Activated CD4-positive, CD25-positive, alpha-beta regulatory T cell treated with anti-CD3 and anti-CD28 coated beads, Interleukin-2, amount 50 U/mL, for 24 hours (primary cell): ENCODE measurements around the gene MAD2L1BP.
"Not testable (repeated sequence)": the region's sequence is repeated elsewhere in the genome, so short reads cannot be mapped to it uniquely, and the experiment has no call there.

ENCODE experiments used
- ATAC-seq, 2 donors: fragments of 150-1000 bp; cut with Tn5 transposase; one replicate each; pipeline ENCODE4 v1.10.0; 2021; ENCODE audit warnings: mild to moderate bottlenecking in 1 of 2, moderate library complexity in 1 of 2

MAD2L1BP gene, protein sequence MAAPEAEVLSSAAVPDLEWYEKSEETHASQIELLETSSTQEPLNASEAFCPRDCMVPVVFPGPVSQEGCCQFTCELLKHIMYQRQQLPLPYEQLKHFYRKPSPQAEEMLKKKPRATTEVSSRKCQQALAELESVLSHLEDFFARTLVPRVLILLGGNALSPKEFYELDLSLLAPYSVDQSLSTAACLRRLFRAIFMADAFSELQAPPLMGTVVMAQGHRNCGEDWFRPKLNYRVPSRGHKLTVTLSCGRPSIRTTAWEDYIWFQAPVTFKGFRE

DNA sequence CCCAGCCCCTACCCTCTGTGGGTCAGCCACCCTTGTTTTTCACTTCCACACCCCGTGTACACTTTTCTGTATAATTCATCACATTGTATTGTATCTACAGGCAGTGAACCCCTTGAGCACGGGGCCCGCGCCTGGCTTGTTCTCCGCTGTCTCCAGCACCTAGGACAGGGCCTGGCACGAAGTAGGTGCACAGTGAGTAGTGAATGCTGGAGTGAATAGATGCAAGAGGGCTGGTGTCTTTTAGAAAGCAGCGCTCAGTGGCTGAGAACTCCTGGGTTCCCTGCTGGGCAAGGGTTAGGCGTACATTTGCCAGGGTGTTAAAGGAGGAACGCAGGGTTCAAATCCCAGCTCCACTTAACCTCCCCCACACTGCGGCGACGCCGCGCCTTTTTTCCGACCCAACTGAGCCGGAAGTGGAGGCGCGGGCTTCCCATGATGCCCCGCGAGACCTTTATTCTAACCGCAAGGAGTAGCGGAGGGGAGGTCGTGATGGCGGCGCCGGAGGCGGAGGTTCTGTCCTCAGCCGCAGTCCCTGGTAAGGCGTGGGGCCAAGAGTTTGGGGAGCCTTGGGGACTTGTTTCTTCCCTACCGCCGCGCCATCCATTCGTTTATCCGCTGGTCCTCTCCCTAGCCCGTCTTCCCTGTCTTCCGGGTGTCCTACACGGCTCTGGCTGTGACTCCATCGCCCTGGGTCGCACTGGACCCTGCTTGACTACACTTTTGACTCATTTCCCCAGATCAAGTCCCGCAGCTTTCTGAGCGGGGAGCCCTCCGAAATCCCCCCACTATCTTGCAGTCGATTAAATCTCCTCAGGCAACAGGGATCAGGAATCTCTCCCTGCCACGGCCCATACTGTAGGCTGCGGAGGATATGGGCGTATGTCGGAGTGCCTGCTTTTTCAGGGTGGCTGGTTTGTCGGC, at the start of gene MAD2L1BP:
TSS of gene MAD2L1BP (plus strand) at position 454 of the 921 bp plus-strand sequence. CDS start at position 490, 36 bp downstream.
- peak; percentile 89 to 90 for ATAC-seq

DNA sequence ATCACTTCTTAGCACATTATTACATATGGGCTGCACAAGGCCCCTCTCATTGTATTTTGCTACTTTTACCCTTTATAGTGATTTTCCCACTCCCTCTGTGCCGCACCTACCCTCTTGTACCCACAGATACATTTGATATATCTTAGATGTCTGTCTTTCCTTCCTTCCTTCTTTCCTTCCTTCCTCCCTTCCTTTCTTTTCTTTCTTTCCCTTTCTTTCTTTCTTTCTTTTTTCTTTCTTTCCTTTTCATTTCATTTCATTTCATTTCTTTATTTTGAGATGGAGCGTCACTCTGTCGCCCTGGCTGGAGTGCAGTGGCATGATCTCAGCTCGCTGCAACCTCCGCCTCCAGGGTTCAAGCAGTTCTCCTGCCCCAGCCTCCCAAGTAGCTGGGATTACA, 47.4 kb upstream of the MAD2L1BP start:
- ATAC-seq = no peak

DNA sequence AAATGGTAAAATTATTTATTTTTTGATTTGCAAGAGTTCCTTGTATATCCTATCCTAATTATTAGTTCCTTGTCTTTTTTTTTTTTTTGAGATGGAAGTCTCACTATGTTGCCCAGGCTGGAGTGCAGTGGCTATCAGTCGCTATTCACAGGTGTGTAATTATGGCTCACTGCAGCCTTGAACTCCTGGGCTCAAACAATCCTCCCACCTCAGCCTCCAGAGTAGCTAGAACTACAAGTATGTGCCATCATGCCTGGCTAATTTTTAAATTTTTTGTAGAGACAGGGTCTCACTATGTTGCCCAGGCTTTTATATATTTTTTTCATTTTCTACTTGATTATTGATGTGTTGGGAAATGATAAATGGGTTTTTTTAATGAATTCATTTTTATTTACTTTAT, 46.1 kb upstream of the MAD2L1BP start:
- not testable (repeated sequence) for ATAC-seq

DNA sequence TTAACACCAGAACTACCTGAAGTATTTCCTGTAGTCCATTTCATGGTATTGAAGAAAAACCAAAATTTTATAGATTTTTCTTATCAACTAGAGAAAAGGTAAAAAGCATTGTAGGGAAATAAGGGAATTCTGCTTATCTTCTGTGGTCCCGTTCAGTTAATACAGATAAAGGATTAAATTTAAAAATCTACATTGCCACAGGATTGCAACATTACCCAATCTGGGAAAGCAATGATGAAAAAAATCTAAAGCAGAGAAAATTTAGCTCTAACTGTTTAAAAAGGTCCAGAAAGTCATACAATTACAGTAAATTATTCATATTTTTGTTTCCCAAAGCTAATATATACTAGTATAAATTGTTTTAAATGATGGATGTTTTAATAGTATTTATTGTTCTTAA, 41.7 kb upstream of the MAD2L1BP start:
- no peak for ATAC-seq

DNA sequence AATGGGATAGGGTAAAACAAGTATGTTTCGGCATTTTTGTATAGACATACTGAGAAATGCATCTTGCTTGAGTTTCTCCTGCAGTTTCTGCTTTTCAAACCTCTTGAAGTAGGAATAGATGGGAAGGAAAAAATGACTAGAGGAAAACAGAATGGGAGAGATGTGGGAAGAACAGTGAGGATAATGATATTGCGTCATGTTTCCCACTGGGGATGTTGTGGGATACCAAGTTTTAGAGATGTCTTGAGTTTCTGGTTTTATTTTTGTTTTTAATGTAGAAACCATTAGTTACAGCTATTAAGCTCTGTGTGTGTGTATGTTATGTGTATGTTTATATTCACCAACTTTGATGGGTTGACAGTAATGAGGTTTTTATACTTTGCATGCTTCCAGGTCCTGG, 35.0 kb upstream of the MAD2L1BP start:
- ATAC-seq = no peak

DNA sequence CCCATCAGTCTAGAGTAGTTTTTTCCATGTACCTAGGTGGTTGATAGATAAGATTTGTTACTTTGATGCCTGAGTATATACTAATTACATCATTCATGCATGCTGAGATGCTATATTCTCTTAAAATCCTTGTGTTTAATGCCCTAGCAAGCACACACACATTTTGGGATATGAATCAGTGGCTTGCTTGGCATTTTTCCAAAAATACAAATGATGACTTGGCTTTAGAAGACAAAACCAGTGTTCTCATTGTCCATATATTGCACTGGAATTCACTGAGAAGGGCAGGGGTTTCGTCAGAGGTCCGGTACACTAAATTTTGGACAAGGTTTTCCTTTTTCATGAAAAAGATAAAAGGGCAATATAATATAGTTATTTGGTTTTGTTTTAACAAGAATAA, 31.5 kb upstream of the MAD2L1BP start:
- ATAC-seq = no peak

DNA sequence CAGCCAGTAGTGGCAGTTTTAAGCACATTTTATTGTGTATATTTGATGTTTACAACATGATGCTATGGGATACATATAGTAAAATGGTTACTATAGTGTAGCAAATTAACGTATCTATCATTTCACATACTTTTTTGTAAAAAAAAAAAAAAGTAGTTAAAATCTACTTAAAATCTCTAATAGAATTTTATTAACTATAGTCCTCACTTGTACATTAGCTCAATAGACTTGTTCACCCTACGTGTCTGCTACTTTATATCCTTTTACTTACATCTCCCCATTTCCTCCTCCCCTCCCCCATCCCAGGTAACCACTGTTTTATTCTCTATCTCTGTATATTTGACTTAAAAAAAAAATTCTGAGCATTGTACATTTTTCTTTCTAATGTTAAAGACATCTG, 29.6 kb upstream of the MAD2L1BP start:
- ATAC-seq = no peak

DNA sequence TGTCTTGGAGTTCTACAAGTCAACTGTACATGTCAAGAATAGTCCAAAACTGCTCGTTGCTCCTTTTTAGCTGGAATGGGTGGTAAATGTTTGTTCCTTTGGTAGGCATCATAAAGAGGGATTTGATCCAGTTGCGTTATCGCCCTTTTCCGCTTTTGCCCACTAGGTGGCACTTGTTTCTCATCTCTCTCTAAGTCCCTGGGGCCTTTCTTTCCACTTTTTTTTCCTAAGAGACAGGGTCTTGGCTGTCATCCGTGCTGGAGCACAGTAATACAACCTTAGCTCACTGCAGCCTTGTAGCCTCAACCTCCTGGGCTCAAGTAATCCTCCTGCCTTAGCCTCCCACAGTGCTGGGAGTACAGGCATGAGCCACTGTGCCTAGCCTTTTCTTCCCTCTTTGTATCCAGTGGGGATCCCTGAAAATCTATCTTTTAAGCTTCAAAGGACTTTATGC, 27.3 kb upstream of the MAD2L1BP start:
- ATAC-seq = no peak

DNA sequence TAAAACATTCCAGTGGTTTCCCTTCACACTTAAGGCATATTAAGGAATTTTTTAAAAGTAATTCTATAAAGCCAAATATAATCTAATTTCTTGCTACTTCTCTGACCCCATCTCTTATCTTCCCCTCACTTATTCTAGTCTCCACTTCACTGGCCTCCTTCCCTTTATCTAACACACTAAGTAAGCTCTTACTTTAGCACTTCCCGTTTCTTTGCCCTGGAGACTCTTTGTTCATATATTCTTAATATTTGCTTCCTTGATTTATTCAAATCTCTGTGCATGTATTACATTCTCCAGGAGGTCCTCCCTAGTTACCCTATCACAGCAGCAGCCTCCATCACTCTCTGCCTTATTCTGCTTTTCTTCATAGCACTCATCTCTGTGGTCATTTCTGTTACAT, 26.8 kb upstream of the MAD2L1BP start:
- no peak for ATAC-seq

DNA sequence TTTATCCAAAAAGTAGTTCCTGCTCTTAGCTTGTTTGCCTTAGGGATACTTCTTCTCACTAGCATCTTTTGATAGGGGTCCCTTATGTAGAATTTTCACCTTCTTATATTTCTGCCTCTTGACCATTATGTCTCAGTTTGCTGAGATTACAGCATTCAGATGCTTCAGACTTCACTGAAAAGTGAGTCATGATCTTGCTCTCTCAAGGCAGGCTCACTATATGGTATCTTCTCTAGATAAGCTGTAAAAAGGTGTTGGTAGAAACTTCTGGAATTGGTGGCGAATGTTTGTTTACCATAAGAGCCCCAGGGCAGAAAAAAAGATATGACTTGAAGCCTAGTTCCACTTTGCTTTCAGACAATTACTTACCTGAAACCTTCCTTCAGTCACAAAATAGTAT, 26.2 kb upstream of the MAD2L1BP start:
- ATAC-seq = no peak

DNA sequence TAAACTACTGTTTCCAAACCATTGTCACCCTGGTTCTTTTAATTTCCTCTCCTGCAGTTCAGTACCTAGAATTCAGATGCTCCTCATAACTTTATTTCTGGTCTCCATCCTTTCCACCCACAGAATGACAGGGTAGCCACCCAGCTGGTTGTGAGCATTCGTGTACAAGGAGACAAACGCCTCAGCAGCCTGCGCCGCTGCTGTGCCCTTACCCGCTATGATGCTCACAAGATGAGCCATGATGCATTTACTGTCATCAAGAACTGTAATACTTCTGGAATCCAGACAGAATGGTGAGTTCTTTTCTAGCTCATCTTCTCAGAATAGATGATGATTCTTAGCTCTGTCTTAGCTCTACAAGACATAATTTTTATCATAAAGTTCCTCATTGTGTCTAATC, 25.2 kb upstream of the MAD2L1BP start:
- no peak for ATAC-seq

DNA sequence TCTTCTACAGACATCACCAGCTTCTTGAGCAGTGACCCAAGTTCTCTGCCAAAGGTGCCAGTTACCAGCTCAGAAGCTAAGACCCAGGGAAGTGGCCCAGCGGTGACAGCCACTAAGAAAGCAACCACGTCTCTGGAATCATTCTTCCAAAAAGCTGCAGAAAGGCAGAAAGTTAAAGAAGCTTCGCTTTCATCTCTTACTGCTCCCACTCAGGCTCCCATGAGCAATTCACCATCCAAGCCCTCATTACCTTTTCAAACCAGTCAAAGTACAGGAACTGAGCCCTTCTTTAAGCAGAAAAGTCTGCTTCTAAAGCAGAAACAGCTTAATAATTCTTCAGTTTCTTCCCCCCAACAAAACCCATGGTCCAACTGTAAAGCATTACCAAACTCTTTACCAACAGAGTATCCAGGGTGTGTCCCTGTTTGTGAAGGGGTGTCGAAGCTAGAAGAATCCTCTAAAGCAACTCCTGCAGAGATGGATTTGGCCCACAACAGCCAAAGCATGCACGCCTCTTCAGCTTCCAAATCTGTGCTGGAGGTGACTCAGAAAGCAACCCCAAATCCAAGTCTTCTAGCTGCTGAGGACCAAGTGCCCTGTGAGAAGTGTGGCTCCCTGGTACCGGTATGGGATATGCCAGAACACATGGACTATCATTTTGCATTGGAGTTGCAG, 21.8 kb upstream of the MAD2L1BP start:
- no peak for ATAC-seq

DNA sequence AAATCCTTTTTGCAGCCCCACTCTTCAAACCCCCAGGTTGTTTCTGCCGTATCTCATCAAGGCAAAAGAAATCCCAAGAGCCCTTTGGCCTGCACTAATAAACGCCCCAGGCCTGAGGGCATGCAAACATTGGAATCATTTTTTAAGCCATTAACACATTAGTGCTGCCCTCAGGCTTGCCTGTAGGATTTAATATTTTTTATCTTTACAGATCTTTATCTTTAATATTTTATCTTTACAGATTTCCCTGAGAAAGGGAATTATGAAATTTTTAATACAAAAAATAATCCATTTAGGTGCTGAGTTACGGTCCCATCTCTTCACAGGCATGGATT, 21.3 kb upstream of the MAD2L1BP start:
- no peak for ATAC-seq

DNA sequence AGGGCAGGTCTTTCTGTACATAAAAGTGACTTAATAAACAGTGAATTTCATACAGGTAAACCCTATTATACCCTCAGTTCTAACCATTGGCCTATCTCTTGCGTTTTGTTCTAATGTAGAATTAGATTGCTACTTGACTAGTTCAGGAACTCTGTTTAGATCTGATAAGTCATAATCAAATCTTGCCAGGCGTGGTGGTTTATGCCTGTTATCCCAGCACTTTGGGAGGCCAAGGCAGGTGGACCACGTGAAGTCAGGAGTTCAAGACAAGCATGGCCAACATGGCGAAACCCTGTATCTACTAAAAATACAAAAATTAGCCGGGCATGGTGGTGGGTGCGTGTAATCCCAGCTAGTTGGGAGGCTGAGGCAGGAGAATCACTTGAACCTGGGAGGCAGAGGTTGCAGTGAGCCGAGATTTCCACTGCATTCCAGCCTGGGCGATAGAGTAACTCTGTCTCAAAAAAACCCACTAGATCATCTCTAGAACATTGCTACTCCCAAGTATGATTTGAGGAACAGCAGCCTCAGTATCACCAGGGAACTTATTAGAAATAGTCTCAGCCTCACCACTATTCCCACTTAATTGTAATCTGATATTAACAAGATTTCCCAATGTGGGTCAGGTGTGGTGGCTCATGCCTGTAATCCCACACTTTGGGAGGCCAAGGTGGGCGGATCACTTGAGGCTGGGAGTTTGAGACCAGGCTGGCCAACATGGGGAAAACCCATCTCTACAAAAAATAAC, 18.7 kb upstream of the MAD2L1BP start:
- no peak for ATAC-seq

DNA sequence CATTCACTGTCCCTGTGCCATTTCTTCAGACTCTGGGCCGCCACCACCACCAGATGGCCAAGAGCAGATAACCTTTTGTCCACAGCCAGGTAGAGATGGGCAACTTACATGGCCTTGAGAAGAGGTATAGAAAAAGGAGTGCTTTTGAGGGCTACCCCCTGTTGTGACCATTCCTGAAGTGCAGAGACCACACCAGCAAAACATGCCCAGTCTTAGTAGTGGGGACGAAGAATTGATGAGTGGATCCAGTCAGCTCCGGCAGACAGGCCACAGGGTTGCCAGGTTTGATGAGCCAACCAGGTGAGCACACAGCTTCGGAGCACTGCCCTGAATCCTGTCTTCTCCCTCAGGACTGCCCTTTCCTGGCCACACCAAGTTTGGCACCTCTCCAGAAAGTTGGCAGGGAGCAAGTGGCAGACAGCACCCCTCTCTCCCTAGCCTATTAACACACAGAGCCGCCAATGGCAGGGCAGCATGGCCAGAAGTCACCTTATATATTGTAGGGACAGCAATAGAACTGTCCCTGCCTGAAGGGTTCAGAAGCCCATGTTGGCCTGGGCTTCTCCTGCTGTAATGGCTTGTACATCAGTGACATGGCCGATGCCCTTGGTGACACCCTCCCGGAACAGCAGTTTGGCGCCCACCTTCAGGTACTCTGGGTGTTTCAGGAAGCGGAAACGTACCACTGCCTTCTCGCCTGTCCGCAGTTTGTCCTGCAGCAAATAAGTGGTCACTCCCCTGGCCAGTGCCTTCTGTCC, 14.4 kb upstream of the MAD2L1BP start:
- no peak for ATAC-seq

DNA sequence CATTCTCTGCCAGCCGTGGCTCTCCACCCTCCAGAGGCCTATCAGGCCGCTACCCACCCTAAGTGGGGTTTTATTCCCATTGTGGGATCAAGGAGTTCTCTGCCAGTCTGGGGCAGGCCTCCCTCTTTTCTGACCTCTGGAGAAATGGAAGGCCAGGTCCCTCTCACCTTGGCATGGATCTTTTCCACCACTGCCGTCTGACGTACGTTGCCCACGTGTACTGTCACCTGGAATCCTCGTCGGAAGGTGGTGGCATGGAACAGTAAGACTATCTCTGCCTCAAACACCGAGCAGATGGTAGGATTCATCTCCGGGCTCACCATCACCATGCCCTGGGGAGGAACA, 13.8 kb upstream of the MAD2L1BP start:
- ATAC-seq = no peak

DNA sequence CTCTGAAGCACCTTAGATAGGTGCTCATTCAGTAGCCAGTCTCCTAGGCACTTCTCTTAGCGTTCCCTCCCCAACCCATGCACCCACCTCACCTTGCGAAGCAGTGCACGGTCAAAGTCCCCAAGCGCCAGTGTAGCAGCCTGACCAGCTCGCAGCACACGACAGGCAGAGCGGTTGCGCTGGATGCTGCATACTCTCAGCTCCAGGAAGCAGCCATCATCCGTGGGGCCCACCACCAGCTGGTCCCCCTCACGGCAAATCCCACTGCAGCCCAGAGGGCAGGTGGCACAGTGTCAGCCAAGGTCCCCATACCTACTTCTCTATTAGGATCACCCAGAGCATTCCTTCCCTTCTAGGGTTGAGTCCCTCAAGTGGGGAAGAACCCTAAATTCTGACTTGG, 13.1 kb upstream of the MAD2L1BP start:
- no peak for ATAC-seq

DNA sequence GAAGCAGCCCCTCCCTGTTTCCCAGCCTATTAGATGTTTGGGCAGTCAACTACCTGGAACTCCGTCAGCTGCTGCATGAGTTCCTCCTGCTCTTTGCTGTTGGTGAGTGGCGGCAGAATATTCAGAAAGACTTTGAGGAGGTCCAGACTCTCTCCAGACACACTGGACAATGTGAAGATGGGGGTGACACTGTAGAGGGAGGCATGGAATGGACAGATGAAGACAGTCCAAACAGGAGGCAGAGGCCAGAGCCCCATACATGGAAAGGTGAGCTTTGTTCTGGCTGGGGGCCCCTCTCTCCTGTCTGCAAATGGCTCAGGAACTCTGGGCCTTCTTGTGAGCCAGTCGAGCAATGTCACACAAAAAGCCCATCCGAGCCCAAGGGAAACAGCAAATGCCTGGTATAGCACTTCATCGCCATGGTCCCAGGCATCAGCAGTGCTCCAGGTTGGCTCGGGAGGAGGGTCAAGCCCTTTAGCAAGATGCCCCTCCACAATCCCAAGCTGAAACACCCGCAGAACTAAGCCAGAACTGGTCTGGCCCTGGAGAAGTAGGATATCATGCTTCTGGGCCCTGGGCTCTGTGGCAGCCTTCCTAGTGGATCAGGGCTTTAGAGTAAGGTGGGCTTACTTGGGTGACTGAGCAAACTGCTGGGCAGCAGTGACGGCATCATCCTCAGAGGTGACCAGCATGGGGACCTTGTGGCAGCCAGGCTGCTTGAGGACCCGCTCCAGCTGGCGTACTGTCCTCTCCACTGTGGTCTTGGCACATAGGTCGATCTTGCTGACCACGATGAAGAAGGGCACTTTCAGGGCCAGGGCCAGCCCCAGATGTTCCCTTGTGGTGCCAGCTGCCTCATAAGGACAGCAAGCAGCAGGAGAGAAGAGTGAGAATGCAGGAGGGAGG, 11.5 kb upstream of the MAD2L1BP start:
- ATAC-seq = no peak

DNA sequence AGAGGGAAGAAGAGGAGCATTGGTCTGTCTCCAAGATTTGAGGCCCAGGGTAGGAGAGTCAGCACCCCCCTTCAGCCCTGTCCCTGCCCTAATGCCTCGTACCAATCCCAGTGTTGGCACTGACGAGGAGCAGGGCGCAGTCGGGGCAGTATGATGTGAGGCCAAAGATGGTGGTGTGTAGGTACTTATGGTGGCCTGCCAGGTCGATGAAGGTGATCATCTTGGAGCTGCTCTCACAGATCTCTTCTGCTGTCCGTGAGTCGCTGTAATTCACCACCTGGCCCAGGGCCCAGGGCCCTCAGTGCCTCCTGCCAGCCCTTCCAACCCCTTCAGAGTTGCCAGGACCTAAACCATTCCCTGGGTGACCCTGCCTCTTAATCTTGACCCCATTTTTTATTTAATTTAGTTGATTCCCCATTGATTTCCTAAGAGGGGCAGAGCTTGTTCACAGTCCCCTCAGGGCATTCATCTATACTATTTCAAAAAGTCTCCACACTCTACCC, 10.8 kb upstream of the MAD2L1BP start:
- no peak for ATAC-seq

DNA sequence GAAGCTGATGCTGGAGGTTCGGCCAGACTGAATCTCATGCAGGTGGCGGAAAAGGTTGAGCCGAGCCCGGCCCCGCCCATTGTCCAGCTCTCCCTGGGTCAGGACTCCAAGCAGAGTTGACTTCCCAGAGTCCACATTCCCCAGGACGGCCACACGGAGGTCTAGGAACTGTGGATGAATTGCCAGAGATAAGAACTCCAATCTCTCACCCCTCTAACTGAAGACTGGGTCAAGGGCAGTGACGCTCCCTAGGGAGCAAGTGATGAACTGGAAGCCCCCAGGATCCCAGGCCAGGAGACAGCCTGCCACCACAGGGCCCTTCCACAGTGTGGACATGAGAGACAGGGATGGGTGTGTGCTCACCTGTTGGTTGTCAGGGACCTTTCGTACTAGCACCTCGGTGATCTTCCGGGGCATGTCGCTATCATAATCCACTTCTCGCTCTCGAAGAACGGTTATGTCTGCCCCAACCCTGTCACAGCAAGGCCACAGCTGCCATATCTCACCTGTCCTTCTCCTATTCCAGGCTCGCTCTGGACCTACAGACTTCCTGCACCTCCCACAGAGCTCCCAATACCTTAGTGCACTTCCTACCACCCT, 10.1 kb upstream of the MAD2L1BP start:
- no peak for ATAC-seq
